GM21786 (cell line): ENCODE measurements around the gene ZNF431.
"Not testable (repeated sequence)": the region's sequence is repeated elsewhere in the genome, so short reads cannot be mapped to it uniquely, and the experiment has no call there.

Experiments
- ATAC-seq: cut with Tn5 transposase; IDR thresholded peaks from one replicate; pipeline ENCODE4 v1.9.1; 2021; ENCODE audit not compliant: unreplicated experiment

The ZNF431 gene

DNA sequence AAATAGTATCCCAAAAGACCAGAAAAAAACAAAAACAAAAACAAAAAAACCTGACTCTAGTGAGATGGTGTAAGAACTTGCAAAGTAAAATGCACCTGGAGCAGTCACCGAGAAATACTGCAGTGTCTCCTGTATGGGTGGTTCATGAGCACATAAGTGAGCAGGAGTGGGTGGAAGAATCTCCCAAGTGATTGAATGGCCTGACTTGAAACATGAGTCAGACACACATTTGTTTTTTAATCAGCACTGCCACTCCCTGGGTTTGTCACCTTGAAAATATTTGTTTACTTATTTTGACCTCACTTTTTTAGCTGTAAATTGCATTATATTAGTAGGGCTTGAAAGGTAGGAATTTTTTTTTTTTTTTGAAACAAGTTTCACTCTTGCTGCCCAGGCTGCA is 2.0 kb downstream of the ZNF431 start:
- no peak for ATAC-seq

DNA sequence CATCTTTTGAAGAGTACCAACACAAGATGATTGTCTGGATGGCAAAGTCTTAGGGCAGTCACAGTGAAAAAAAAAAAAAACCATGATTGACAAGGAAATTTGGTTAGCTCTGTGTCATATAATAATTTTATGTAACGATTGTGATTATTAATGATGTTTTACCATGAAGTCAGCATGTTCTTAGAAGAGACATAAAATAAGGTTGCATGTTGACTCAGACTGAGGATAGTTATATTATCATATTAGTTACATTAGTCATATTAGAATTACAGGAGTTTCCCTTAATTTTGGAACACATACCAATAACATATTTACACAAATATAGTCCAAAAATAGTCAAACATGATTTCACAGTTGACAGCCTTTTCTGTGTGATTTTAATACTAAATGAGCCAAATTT is 5.7 kb downstream of the ZNF431 start:
- ATAC-seq: no peak

GRCh38 chr19:21148681-21149080 is 6.8 kb downstream of the ZNF431 start:
- ATAC-seq: no peak

DNA sequence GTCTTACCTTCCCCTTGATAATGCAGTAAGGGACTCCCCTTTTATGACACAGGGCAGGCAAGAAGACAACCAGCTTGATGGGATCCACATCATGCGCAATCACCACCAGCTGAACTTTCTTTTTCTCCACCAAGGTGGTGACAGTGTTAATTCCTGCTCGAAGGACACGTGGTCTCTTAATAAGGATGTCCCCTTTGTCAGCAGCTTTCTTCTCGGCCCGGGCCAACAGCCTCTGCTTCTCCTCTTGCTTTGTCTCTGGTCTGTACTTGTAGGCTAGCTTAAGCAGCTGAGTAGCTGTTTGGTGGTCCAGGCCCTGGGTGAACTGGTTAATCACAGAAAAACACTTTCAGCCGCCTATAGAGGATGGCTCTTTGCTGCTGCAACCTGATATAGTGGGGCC is 8.0 kb downstream of the ZNF431 start:
- no peak for ATAC-seq

GRCh38 chr19:21151460-21151859 is 9.6 kb downstream of the ZNF431 start:
- no peak for ATAC-seq

- ATAC-seq: no peak
These were observed 16.8 kb downstream of the ZNF431 start for GRCh38 chr19:21158523-21159135.

DNA sequence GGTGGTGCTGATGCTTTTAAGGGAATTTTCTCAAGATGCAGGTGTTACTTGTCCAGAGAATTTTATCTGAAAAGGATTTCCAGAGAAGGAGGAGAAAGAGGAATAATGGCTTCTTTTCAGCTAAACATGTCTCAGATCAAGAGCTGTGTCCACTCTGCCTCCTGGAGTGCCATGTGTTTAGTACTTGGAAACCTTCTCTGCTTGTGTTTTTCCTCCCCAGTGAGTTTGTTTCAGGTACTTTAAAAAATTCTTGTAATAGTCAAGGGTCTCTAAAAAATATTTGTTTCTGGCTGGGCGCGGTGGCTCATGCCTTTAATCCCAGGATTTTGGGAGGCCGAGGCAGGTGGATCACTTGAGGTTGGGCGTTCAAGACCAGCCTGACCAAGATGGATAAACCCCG is 22.7 kb downstream of the ZNF431 start:
- ATAC-seq: no peak

DNA sequence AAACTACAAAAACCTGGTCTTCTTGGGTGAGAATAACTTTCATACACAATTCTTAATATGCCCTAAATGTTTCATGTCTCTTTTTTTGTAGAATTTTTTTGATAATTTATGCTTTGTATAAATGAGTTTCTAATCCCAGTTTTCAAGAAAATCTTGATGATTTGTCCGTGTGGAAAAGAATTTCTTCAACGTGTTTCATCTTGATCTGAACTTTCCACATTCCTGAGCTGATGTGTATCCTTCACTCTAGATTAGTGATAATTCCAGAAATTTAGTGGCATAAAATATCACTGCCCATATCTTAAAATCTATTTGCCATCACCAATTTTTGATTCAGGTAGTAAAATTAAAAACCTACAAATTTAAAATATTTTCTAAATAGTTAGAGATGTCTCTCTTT is 24.6 kb downstream of the ZNF431 start:
- ATAC-seq: no peak

GRCh38 chr19:21197590-21198295 is 55.9 kb downstream of the ZNF431 start:
- ATAC-seq: no peak

DNA sequence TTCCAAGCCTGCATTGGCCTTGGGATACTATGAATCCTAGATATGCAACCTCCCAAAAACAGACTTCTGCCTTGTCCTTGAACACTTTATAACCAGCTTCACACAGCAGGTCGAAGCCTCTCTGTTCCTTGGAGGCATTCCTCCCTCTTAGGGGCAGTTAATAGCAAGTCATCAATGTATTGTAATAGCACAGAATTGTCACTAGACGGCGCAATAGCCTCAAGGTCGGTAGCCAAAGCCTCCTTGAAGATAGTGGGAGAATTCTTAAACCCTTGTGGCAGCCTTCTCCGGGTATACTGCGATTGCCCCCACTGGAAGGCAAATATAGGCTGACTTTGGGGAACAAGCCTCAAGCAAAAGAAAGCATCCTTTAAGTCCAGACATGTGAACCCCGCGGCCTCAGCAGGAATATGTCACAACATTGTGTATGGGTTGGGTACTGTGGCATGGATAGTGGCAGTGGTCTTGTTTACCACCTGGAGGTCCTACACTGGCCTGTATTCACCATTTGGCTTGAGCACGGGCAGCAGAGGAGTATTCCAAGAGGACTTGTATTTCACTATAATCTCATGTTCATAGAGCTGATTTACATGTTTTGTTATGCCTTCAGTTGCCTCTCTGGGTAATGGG is 61.1 kb downstream of the ZNF431 start:
- ATAC-seq: no peak

GRCh38 chr19:21210037-21210621 is 68.3 kb downstream of the ZNF431 start:
- no peak for ATAC-seq

DNA sequence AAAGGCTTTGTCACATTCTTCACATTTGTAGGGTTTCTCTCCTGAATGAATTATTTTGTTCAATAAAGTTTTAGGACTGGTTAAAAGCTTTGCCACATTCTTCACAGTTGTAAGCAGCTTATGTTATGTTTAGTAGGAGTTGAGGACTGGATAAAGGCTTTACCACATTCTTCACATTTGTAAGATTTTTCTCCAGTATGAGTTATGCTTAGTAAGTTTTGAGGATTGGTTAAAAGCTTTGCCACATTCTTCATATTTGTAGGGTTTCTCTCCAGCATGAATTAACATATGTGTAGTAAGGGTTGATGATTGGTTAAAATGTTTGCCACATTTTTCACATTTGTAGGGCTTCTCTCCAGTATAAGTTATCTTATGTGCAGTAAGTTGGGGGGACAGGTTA is 79.9 kb downstream of the ZNF431 start:
- ATAC-seq: no peak

DNA sequence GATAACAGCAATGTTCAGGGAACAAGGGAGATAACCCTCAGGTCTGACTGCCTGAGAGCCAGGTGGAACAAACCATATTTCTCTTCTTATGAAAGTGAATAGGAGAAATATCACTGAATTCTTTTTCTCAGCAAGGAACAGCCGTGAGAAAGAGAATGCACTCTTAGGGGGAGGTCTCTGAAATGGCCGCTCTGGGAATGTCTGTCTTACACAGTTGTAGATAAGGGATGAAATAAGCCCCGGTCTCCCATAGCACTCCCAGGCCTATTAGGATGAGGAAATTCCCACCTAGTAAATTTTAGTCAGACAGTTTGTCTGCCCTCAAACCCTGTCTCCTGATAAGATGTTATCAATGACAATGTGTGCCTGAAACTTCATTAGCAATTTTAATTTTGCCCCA is 88.1 kb downstream of the ZNF431 start:
- ATAC-seq: not testable (repeated sequence)

- no peak for ATAC-seq
These were observed 91.9 kb downstream of the ZNF431 start for GRCh38 chr19:21233691-21234090.

- ATAC-seq: not testable (repeated sequence)
These were observed 94.9 kb downstream of the ZNF431 start for GRCh38 chr19:21236751-21237150.

DNA sequence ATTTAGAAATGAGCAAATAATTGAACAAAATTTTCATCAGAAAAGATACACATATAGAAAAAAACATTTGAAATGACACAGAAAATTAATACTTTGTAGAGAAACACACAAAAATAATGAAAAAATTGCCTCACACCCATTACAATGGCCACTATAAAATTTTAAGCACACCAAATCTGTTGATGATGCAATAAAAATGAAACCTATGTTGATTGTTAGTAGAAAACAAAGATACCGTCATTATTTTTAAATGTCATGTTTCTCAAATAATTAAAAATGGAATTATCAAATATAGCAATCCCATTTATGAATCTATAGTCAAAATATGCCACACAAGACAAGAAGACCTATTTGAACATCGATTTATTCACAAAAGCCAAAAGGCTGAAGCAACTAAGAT is 96.8 kb downstream of the ZNF431 start:
- no peak for ATAC-seq
